ENCODE results near the gene BHLHE40.

Gene BHLHE40

GRCh38 chr3:4987538-4988296, 8.5 kb downstream of the BHLHE40 start:
- TF ChIP-seq CTCF (IDR thresholded peaks at IDR 0.05; ENCODE audit: unreplicated experiment in 3 of 3), result no peak
- Mint-ChIP-seq H3K4me1 (peaks cover 51% of the 10 kb centered on the region), H3K9me3 (no peaks in the 10 kb centered on the region), H3K27ac (peak overlapping the region; percentile 58 to 82 (median 60)), H3K27me3 (ENCODE audit: low read depth) (peaks cover 15% of the 10 kb centered on the region), H3K36me3 (ENCODE audit: low read depth) (peaks cover 14% of the 10 kb centered on the region), H3K4me3 (peak overlapping the region in 2 of 3 experiments; percentile 61 to 66)

- H3K27me3 Mint-ChIP-seq (ENCODE audit: low read depth), result peaks cover 7% of the 10 kb centered on the region
These were observed 10.0 kb downstream of the BHLHE40 start for GRCh38 chr3:4988983-4989834.

GRCh38 chr3:4990069-4990468, 10.8 kb downstream of the BHLHE40 start:
- Mint-ChIP-seq H3K4me3 (no peak overlapping the region), H3K27ac (no peak overlapping the region), H3K36me3 (ENCODE audit: low read depth) (no peaks in the 10 kb centered on the region), H3K9me3 (no peaks in the 10 kb centered on the region), H3K27me3 (ENCODE audit: low read depth) (peaks cover 7% of the 10 kb centered on the region), H3K4me1 (peaks cover 35% of the 10 kb centered on the region)
- no peak for TF ChIP-seq CTCF (IDR thresholded peaks at IDR 0.05; ENCODE audit: unreplicated experiment in 3 of 3)

More at GRCh38 chr3:4988983-4989834, 10.0 kb downstream of the BHLHE40 start:
- no peak for TF ChIP-seq CTCF (IDR thresholded peaks at IDR 0.05; ENCODE audit: unreplicated experiment in 3 of 3)
- Mint-ChIP-seq H3K9me3 (no peaks in the 10 kb centered on the region), H3K27ac (peak overlapping the region in 1 of 3 experiments; percentile 44), H3K4me3 (no peak overlapping the region), H3K36me3 (ENCODE audit: low read depth) (no peaks in the 10 kb centered on the region), H3K4me1 (peaks cover 40% of the 10 kb centered on the region)

- peaks cover 14% of the 10 kb centered on the region for H3K4me1 Mint-ChIP-seq
- H3K9me3 Mint-ChIP-seq, result no peaks in the 10 kb centered on the region
- no peak for TF ChIP-seq CTCF (IDR thresholded peaks at IDR 0.05; ENCODE audit: unreplicated experiment in 3 of 3)
- no peak overlapping the region for H3K27ac Mint-ChIP-seq
- H3K4me3 Mint-ChIP-seq, result no peak overlapping the region
- H3K27me3 Mint-ChIP-seq (ENCODE audit: low read depth), result peaks cover 7% of the 10 kb centered on the region
- no peaks in the 10 kb centered on the region for H3K36me3 Mint-ChIP-seq (ENCODE audit: low read depth)
These were observed 12.9 kb downstream of the BHLHE40 start for GRCh38 chr3:4992118-4992517.

- TF ChIP-seq CTCF (IDR thresholded peaks at IDR 0.05; ENCODE audit: unreplicated experiment in 3 of 3), result no peak
- Mint-ChIP-seq H3K27me3 (ENCODE audit: low read depth) (peaks cover 6% of the 10 kb centered on the region), H3K36me3 (ENCODE audit: low read depth) (no peaks in the 10 kb centered on the region), H3K9me3 (no peaks in the 10 kb centered on the region), H3K4me1 (peaks cover 11% of the 10 kb centered on the region), H3K4me3 (no peak overlapping the region), H3K27ac (no peak overlapping the region)
These were observed 14.3 kb downstream of the BHLHE40 start for GRCh38 chr3:4993276-4994143.
